Measurements from ENCODE around the gene PTGR3.

Gene PTGR3

GRCh38 chr18:75169411-75169810, 39.5 kb downstream of the PTGR3 start:
- DNase-seq (ENCODE audit: low read depth in 2 of 2) = no peak

GRCh38 chr18:75168619-75169018, 40.3 kb downstream of the PTGR3 start:
- no peak for DNase-seq (ENCODE audit: low read depth in 2 of 2)

- DNase-seq (ENCODE audit: low read depth in 2 of 2) = no peak
Measured at GRCh38 chr18:75167759-75168618, 41.0 kb downstream of the PTGR3 start.

GRCh38 chr18:75167137-75167536, 41.8 kb downstream of the PTGR3 start:
- DNase-seq (ENCODE audit: low read depth in 2 of 2) = no peak

- no peak for DNase-seq (ENCODE audit: low read depth in 2 of 2)
Measured at GRCh38 chr18:75165926-75166325, 43.0 kb downstream of the PTGR3 start.

GRCh38 chr18:75164479-75164878, 44.5 kb downstream of the PTGR3 start:
- DNase-seq (ENCODE audit: low read depth in 2 of 2) = no peak

- no peak for DNase-seq (ENCODE audit: low read depth in 2 of 2)
Measured at GRCh38 chr18:75163736-75164135, 45.2 kb downstream of the PTGR3 start.

GRCh38 chr18:75162978-75163377, 46.0 kb downstream of the PTGR3 start:
- no peak for DNase-seq (ENCODE audit: low read depth in 2 of 2)

GRCh38 chr18:75162467-75162866, 46.5 kb downstream of the PTGR3 start:
- DNase-seq (ENCODE audit: low read depth in 2 of 2) = no peak

- no peak for DNase-seq (ENCODE audit: low read depth in 2 of 2)
Measured at GRCh38 chr18:75161256-75162028, 47.5 kb downstream of the PTGR3 start.

GRCh38 chr18:75160364-75160763, 48.6 kb downstream of the PTGR3 start:
- DNase-seq (ENCODE audit: low read depth in 2 of 2) = no peak

- DNase-seq (ENCODE audit: low read depth in 2 of 2) = no peak
Measured at GRCh38 chr18:75159646-75160356, 49.1 kb downstream of the PTGR3 start.

GRCh38 chr18:75159238-75159518, 49.8 kb downstream of the PTGR3 start:
- no peak for DNase-seq (ENCODE audit: low read depth in 2 of 2)

All from stimulated activated CD4-positive, alpha-beta T cell treated with anti-CD3 and anti-CD28 coated beads, Interleukin-4, amount 100 ng/mL, for 48 hours (primary cell).